GM19328 (cell line): Measurements from ENCODE around the gene TANGO6.

Experiments used
- ATAC-seq: cut with Tn5 transposase; IDR thresholded peaks from one replicate; pipeline ENCODE4 v1.9.1; 2021; ENCODE audit warnings: mild to moderate bottlenecking, moderate library complexity; ENCODE audit not compliant: unreplicated experiment

The TANGO6 gene

GRCh38 chr16:68860978-68861892 lies 17.9 kb downstream of the TANGO6 start:
- ATAC-seq, result no peak

DNA sequence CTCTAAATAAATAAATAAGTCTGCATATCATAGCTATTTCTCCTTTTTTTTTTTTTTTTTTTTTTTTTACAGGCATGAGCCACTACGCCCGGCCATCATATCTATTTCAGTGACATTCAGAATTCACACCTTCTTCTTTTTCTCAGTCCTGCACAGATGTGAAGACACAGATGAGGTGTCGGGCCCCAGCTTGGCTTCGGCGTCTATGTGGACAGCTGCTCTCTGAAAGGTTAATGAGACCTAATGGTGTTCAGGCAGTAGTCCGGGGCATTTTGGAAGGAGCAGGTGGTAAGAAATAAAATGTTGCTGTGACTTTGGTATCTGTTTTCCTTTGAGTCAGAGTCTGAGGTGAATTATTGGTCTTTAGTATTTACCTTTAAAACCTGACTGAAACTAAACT lies 23.6 kb downstream of the TANGO6 start:
- ATAC-seq, result no peak

DNA sequence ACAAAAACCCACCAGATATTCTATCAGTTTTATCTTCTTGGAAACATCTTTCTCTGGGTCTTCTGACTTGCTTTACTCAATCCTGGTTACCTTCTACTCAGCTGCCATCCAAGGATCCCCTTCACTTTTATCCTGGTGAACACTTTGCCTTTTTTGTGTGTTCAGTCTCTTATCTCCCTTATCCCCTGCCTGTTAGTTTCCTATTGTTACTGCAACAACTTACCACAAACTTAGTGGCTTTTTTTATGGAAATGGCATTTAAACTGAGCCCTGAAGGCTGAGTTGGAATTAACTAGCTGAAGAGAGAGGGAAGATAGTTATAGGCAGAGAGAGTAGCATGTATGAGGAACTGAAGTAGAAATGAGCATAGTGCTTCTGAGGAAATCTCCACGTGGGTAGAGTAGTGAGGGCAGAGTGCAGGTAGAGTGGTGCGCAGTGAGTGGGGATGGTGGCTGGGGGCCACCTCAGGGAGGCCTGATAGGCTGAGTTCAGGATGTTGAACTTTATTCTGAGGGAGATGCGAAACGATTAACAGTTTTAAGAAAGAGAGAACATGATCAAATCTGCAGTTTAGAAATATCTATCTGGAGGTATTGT lies 26.3 kb downstream of the TANGO6 start:
- no peak for ATAC-seq

DNA sequence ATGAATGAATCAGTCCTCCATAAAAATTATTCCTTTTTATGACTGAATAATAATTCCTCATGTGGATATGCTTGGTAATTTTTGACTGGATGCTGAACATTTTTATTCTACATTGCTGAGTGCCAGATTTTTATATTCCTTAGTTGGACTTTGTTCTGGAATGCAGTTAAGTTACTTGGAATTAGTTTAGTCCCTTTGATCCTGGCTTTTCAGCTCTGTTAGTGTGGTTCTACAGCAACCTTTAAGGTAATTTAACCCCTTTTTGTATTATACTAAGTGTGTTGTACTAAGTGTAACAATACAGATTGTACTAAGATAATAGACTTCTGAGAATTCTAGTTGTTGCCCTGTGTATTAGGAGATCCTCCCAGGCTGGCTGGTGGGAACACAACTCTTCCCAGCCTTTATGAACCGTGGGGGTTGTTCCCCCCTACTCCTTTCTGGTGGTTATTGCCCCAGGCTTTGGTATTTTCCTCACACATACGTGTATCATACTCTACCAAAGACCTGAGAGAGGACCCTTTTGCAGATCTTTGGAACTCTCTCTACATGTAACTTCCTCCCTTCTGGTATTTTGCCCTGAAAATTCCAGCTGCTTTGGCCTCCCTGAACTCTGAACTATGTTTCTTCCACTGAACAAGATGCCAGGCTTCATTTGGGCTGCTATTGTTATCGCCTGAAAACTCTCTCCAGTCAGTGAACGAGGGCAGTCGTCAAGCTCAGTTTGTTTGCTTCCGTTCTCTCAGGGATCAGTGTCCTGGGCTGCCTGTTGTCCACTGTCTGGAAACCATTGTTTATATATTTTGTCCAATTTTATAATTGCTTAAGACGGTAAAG lies 30.5 kb downstream of the TANGO6 start:
- ATAC-seq, result no peak

DNA sequence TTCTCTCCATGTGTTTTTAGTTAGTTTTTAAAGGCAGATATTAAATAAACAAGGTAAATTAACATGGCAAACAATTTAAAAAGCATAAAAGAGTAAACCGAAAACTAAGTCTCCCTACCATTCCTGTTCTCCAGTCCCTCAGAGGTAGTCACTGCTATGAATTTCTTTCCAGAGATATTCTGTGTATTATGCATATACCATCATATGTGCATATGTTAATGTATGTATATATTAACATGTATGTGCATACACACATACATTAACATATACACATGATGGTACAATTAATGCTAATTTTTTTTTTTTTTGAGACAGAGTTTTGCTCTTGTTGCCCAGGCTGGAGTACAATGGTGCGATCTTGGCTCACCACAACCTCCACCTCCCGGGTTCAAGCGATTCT lies 32.5 kb downstream of the TANGO6 start:
- ATAC-seq, result no peak

DNA sequence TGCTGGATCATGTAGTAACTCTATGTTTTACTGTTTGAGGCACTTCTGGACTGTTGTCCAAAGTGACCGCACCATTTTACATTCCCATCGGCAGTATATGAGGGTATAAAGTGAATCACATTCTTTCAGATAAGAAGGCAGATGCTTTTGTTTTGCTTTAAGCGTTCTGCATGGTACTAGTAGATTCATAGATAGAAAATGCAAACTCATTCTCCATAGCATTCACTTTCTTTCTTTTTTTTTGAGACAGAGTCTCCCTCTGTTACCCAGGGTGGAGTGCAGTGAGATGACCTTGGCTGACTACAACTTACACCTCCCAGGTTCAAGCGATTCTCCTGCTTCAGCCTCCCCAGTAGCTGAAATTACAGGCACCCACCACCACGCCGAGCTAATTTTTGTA lies 40.4 kb downstream of the TANGO6 start:
- ATAC-seq, result no peak

- ATAC-seq, result no peak
Measured at GRCh38 chr16:68884401-68884800, 41.1 kb downstream of the TANGO6 start.

DNA sequence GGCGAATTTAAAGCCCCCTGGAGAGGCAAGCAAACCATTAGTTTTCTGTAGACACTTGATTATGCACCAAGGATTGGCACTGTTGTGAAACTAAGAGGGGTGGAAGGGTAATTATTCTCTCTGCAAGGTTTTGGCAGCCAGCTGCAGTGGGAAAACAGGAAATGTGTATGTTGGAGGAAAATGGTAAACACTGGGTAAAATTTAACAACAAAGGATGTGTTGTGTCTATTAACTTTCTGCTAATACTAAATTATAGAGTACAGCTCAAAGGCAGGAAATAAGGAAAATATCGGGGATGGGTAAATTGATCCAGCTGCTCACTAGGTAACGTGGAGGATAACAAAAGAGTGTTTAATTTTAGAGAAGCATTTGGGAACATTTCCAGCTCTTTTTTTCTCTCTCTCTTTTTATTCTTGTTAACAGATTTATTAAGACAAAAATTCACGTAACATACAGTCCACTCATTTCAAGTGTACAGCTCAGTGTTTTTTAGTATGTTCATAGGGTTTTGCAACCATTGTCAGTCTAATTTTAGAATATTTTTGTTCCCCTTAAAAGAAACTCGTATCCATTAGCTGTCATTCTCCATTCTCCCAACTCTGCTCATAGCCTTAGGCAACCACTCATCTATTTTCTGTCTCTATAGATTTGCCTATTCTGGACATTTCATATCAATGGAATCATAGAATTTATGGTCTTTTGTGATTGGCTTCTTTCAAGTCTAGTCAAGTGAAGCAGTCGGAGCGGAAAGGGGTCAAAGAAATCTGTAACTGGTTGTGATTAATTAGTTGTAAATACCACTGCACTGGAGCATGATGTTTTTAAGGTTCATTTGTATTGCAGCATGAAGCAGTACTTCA lies 41.8 kb downstream of the TANGO6 start:
- ATAC-seq, result no peak

GRCh38 chr16:68887107-68887506 lies 43.8 kb downstream of the TANGO6 start:
- ATAC-seq, result no peak

GRCh38 chr16:68889508-68890150 lies 46.3 kb downstream of the TANGO6 start:
- no peak for ATAC-seq

DNA sequence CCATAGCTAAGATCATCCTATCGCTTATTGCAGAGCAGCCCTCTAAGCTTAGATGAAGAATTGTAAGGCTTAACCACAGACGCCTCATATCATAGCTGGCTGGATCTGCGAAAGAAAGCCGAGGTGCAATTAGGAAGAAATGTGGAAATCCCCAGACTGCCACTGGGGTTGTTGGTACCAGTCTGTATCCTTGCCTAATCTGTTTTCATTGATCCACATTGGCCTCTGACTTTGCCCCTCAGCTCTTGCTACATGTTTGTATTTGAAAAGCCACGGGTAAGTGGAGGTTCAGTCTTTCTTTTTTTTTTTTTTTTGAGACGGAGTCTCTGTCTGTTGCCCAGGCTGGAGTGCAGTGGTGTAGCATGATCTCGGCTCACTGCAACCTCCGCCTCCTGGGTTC lies 48.9 kb downstream of the TANGO6 start:
- ATAC-seq, result no peak

GRCh38 chr16:68892898-68893297 lies 49.6 kb downstream of the TANGO6 start:
- ATAC-seq, result no peak

GRCh38 chr16:68893710-68894705 lies 50.7 kb downstream of the TANGO6 start:
- no peak for ATAC-seq

DNA sequence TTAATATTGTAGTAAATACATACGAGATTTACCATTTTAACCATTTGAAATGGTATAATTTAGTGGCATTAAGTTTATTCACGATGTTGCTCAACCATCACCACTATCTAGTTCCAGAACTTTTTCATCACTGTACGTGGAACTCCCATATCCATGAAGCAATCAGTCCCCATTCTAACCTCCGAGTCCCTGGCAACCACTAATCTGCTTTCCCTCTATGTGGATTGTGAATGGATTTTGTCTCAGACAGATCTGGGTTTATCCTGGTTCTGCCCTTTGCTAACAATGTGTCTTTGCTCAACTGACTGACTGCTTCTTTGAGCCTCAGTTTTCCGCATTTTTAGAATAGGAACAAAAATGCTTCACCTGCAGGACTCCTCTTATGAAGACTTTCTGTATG lies 51.4 kb downstream of the TANGO6 start:
- no peak for ATAC-seq

- ATAC-seq, result no peak
Measured at GRCh38 chr16:68898026-68898425, 54.7 kb downstream of the TANGO6 start.

DNA sequence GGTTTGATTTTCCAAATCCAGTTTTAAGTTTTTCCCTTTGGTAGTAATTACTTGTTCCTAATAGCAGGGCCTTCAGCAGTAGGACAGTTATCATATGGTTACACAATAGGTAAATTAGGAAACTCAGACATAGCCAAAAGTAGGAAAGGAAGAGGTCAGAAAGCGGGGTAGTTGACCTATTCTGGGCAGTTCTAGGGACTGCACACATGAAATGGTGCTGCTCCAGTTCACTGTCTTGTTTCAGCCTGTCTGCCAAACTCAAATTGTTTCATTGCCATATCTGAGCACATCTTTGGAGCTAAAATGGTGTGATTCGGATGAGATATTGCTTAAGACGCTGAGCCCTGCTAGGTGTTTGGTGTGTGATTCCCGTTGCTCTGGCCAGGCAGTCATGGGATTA lies 56.7 kb downstream of the TANGO6 start:
- no peak for ATAC-seq

DNA sequence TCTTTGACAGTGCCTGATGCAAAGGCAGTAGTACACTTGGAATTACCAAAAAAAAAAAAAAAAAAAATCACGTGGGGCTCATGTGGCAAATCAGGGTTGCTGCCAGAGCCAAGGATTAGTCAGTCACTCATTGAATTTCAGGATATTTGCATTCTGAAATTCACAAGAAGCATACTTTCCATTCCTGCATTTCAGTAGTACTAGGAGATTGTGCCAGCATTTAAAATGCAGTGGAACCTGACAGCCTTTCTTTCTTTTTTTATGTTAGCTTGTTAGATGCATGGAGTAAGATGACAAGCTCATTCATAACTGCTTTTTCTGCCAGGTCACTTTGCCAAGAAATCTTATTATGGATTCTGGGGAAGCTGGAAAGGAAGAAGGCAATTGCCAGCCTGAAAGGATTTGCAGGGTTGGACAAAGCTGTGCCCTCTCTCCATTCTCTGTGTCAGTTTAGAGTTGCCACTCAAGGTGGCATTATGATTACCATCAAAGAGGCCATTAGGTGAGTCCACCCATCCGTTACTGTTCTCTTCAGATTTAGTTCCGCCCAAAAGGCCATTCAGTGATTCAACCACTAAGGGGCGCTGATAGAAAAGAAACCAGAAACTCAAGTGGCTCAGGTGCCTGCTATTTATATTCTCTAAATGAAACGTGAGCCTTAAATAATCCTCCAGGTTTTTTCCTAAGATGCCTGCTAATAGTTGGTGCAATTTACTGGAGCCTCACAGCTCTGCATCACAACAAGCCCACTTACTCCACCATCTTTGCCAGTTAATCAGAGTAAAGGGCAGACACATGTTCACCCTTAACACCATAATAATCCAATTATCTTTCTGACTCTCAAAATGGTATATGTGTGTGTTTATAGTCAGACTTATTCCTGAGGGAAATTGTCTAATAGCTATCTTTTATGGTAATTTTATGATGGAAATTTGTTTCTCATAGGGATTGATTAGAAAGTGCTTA lies 59.0 kb downstream of the TANGO6 start:
- ATAC-seq, result no peak

DNA sequence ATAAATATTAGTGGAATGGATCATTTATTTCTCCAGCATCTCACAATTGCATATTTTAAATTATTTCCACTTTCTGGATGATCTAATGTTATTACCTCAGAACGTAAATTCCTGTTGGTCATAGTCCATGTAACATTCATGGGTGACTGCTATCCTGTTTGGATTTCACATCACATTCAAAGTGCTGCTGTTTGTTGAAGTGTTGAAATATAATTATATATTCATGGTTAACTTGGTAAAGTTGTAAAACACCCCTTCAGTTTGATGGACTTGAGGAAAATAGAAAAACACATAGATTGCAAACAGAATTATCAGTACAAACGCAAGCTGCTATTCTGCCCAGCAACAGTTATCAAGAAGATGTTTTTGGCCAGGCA lies 59.6 kb downstream of the TANGO6 start:
- no peak for ATAC-seq
